ENCODE results near the gene TSPAN15.

DNA sequence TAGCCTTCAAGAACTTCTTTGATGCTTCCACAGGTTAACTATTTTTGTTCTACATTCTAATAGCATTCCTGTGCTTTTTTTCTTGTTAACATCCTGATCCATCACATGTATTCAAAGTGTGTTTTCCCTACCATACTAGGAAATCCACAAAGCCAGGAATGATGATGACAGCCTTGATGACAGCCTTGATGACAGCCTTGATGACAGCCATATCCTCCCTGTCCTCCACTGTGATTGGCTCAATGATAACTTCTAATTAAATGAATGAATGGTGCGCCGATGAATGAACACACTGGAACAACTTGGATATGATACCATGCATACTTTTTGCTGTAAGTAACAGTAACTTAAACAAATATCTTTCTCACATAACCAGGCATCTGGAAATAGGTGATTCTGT is 26.2 kb upstream of the TSPAN15 start:
- TF ChIP-seq, protein P1, sequence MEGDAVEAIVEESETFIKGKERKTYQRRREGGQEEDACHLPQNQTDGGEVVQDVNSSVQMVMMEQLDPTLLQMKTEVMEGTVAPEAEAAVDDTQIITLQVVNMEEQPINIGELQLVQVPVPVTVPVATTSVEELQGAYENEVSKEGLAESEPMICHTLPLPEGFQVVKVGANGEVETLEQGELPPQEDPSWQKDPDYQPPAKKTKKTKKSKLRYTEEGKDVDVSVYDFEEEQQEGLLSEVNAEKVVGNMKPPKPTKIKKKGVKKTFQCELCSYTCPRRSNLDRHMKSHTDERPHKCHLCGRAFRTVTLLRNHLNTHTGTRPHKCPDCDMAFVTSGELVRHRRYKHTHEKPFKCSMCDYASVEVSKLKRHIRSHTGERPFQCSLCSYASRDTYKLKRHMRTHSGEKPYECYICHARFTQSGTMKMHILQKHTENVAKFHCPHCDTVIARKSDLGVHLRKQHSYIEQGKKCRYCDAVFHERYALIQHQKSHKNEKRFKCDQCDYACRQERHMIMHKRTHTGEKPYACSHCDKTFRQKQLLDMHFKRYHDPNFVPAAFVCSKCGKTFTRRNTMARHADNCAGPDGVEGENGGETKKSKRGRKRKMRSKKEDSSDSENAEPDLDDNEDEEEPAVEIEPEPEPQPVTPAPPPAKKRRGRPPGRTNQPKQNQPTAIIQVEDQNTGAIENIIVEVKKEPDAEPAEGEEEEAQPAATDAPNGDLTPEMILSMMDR (conservative IDR thresholded peaks at IDR 0.05; ENCODE audit: low read length), result no peak
- no peak for TF ChIP-seq EZH2phosphoT487 (IDR thresholded peaks at IDR 0.05; ENCODE audit: borderline replicate concordance, low read depth, low read length)
